Hypothalamus (tissue), 51 donors: ENCODE measurements around the gene BEND5.

ENCODE experiments used
- DNase-seq, 51 donors: peaks; one replicate each; lab custom pipeline; 2025; lab: John Stamatoyannopoulos, UW

BEND5 gene

DNA sequence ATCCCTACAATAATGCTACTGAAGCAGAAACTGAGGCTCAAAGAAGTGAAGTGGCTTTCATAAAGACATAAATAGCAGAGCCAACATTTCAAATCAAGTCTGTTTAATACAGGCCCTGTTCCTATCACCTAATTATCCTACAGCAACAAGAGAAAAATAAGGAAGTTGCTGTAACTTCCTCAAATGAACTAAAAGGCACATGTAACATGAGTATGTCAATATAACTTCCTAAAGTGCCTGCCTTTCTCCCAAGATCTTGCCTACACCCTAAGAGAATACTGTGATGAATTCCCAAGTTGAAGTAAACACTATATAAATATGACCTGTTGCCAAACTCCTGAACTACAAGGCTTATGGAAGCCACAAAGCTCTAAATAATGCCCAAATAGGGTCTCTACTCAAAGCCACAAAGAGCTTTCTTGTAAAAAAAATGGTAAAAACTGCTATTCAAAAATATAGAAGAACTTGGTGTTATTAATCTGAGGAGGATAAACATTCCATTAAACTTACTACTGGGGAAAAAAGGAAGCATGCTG, 8.6 kb downstream of the BEND5 start:
- no peak for DNase-seq

DNA sequence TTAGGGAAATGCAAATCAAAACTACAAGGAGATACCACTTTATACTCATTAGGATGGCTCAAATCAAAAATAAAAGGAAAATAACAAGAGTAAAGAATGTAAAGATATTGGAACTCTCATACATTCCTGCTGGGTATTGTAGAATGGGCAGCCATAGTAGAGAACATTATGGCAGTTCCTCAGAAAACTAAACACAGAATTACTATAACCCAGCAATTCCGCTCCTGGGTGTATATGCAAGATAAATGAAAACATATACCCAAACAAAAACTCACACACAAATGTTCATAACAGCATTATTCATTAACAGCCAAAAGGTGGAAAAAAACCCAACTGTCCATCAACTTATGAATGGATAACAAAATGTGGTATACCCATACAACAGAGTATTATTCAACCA, 11.4 kb downstream of the BEND5 start:
- DNase-seq = no peak

DNA sequence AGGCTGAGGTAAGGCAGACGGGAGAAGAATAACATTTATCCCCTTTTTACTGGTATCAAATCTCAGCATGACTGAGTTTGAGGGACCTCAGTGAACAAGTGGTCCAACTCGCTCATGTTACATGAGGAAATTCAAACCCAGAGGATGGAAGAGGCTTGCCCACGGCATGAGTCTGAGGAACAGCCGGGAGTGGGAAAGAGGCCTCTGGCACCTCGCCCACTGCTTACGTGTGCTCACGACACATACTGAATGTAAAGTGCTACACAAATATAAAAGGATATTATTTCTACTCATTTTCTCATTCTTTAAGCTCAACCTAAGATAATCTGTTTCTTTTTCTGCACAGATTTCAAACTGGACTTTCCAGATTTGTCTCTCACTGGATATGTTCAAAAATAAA, 14.7 kb downstream of the BEND5 start:
- DNase-seq = peak in 6 of 51 donors; percentile 4 to 36 (median 13)

DNA sequence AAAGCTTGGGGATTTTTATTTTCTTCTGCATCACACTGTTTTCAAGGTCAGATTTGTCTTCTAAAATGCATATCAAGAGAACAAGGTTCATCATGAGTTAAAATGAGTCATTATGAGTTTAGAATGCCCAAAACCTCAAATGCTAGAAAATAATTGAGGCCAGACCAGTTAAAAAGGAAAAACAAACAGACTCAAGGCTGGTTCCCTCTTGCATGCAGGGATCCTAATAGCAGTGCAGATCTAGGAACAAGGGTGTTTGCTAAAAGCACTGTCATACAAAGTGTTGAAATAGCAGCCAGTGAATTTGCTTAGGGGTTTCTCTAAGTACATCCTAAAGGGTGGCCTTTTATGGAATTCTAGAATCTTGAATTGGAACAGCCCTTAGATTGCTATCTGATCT, 15.3 kb downstream of the BEND5 start:
- no peak for DNase-seq

DNA sequence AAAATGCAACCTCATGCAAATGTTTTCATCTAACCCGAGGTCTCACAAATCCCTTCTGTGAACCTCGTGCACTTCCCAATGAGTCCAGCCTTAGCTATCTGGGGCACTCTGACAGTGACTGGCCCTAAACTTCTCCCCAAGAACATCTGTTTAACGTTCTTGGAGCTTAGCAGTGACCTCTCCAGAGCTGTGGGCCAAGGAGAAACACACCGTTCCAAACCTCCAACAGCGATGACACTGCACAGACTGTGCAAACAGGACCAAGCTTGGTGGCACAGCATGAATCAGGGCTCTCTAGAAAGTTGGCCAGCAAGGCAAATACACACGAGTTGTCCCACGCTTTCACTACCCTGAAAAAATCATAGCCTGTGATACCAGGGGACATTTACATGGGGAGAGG, 15.8 kb downstream of the BEND5 start:
- no peak for DNase-seq

DNA sequence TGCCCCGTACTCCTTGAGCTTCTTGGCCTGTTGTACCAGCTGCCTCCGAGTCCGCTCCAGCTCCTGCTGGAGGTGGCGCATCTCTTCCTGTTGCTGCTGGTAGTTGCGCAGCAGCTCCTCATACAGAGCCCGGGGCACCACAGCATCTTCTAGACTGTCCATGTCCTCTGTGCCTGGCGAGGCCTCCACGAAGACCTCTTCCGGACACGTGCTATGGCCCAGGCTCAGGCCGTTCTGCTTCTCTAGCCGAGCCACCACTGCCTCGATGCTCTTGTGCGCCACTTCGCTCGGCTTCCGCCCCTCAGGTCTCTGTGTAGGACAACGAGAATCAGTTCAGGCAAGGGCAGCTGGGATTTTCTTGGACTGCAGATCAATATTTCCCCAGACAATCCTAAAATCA, 17.7 kb downstream of the BEND5 start:
- DNase-seq = no peak

DNA sequence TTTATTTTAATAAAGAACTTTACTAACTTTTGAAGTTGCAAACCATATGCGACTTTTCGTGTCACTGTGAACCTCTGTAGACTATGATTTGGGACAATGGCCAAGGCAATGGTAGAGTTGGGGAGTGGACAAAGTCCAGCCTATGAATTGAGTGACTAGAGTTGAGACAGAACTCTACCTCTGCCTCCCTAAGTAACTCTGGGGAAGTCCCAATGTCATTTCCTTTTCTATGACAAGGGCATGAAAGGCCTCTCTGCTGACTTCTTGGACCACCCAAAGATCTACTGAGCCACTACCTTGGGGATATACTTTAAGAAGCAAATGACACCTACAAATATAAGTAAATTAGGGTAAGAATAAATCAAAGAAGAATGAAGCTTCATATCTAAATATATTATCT, 19.3 kb downstream of the BEND5 start:
- DNase-seq = no peak

DNA sequence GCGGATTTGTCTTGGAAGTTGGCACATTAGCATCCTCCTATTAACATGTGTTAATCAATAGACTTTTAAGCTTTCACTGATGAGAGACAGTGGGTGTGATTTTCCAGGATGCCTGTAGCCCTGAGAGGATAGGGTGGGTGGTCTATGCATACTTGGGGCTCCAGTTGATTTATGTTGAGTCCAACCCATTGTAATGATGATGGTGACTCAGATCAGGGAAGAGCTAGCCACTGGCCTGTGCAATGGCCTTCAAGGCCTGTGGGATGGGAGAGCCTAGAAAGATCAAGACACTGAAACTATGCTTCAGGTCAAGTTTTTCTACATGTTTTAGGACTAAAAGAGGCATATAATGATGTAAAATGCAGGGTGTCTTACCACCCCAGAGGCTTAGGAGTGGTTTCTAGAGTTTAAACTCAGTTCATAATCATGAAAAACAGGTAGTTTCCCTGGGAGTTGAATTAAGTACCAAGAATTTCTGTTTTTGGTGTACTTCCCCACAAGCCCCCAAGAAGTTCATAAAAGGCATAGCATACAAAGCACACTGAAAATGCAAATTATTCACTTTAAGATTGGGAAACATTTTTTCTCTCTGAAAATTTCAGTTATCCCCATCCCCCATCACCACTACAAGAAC, 19.9 kb downstream of the BEND5 start:
- no peak for DNase-seq

DNA sequence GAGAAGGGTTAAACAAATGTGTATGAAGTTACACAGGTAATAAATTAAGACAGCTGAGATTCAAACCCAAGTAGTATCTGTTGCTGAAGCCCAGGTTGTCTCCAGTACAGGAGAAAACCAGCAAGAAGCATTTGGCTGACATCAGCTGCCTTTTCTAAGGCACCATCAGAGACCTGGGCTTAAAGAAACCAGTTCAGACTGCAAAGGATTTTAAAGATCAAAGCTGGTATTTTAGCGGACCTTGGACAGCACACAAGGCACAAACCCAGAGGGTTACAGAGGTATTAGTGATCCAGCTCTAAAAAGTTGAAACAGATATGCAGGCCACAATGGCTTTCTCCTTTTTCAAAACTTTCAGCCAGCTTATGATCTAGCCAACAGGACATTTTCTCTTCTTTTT, 23.4 kb downstream of the BEND5 start:
- no peak for DNase-seq

DNA sequence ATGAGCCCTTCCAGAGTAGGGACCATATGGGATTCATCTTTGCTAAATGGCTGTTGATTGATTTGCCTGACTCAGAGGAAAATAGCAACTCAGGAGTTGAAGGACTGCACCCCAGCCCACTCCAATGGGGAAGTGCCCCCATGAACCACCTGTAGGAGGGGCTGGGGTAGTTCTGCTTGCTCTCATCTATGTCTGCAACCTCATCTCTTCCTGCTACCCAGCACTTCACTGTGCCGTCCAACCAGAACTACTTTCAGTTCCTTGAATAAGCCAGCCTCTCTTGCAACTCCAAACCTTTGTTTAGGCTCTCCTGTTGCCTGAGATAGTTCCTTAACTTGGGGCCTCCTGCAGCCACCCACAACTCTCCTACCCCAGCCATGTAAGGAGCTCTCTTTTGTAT, 26.6 kb downstream of the BEND5 start:
- DNase-seq = peak in 1 of 51 donors; percentile 14

DNA sequence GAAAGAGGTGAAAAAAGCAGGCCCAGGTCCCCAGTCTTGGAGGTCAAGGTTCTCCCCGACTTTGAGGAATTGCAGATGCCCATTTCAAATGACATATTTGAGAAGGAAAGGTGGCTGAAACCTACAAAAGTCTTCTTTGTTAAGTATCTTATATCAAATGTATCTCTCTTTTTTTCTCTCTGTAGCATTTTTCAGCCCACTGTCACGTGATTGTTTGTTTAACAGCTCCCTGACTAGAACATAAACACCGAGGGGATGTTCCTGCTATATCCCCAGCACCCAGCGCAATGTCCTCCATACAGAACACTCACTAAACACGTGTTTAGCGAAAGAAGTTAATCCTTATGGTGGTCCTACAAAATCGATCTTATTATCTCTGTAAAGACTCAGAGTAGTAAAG, 27.6 kb downstream of the BEND5 start:
- no peak for DNase-seq

DNA sequence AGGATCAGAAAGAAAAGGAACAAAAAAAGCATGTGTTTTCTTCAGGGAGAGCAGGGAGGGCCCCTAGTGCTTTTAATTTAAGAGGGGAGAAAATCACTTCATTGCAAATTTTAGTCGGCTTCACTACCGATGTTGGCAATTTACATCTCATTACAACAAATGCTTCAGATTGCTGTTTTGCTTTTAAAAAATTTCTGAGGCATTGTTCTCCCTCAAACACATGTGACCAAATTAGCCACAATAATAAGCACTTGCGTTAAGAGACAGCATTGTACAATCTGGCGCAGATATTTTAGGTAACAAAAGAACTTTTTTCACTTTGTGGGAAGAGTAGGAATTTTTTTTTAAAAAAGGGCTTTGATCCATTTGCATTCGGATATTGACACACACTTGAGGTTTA, 29.8 kb downstream of the BEND5 start:
- peak in 1 of 51 donors; percentile 39 for DNase-seq

DNA sequence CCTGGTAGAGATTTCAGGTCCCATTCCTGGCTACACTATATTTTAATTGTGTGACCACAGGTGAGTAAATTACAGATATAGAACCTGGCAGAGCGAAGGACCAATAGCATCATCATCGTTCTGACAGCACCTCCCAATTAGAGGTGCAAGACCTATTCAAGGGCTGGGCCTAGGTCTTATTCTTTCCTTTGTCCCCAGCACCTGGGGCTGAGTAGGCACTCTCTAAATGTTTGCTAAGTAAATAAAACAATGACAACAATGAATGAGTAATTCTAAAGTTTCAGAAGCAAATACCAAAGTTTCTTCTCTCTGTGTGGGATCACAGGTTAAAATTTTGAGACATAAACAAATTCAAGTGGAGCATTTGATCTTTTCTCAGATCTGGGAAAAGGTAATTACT, 32.7 kb downstream of the BEND5 start:
- no peak for DNase-seq

DNA sequence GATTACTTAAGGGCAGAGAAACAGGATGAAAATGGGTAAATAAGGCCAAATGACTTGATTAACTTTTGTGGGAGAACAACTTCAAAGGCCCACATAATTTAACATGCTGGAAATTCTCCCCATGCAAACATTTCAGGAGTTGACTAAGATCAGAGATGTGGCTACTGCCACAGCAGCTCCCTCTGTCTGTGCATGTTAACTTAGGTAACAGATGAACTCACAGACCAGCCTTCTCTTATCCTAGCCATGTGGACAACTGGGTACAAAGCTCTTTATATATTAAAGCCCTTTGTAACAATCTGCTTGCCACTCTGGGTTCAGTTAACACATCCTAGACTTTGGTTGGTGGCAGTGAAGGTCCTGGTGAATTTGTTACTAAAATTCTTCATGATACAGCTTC, 33.2 kb downstream of the BEND5 start:
- no peak for DNase-seq

DNA sequence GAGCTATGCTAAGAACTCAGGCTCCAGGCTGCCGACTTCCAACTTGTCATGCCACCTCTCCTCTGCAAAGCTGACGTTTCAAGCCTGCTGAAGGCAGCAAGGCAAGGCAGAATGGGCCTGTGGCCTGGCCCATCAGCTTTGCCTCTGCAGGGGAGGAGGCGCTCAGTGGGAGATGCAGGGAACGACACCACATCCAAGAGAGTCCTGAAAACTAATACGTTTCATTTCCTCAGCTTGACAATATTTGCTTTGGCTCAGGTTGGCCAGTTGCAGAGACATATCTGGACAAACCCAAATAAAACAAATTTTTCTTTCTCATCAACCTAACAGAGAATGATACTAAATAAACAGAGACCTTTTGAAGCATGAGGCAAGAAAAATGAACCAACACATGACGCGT, 35.3 kb downstream of the BEND5 start:
- DNase-seq = no peak

DNA sequence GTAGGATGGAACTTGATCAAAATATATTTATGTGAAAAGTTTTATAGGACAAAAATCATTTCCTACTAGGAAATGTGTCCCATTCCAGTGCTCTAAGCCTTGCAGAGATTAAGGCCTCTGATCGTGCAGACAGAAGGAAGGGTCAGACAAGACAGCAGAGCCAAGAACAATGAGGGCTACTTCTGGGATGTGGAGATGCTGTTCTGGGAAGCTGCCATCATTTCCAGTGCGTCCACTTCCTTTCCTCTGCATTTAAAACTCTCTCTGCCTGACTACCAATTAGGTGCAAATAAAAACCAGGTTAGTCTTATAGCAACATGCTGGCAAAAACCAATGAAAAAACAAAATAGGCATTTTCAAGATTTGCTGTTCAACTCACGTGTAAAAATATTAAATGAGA, 36.1 kb downstream of the BEND5 start:
- no peak for DNase-seq

DNA sequence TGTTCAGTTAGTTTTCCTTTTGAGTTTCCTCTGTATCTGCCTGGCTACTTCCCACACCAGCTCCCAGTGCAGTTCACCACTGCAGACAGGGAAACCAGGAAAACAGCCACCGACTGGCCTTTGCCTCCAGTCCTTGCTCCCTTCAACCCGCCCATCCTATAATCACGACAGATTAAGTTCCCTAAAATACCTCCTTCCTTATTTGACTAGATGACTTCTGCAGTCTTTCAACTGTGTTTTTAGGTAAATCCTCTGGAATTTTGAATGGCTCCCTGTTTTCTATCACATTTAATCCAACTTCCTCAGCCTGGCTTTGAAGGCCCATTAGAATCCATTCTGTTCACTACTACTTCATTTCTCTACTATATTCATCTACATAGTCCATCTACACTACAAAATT, 37.6 kb downstream of the BEND5 start:
- DNase-seq = no peak

DNA sequence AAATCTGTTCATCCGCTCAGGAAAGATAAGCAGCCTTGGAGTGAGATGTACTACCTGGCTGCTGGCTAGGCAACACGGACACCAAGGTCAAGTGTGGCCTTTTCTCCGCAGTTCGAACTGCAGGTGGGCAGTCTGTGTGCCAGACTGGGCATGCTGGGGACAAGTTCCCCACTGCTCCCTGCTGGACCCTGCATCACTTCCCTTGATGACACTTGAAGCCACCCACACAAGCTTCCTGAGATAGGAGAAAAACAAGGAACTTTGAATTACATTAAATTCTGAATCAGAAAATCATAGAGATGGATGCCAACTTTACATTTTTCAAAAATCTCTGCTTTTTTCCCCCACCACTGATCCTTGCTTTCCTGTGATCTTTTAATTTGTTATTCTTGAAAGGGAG, 38.3 kb downstream of the BEND5 start:
- DNase-seq = no peak

DNA sequence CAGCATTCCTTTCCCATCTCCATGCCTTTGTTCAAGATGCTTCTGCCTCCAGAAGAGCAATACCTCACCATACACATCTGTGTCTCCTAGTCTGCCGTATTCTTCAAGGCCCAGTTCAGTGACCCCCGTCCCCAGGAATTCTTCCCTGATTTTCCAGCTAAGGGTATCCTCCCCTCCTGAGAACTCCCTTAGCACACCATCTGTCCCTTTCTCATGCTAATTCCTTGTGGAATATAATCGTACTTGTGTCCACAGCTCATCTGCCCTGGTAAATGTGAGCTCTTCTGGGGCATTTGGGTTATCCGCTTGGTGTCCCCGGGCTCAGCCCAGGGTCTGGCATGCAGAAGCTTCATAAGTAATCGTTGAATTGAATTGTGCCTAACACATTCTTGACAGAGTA, 40.9 kb downstream of the BEND5 start:
- DNase-seq = no peak

DNA sequence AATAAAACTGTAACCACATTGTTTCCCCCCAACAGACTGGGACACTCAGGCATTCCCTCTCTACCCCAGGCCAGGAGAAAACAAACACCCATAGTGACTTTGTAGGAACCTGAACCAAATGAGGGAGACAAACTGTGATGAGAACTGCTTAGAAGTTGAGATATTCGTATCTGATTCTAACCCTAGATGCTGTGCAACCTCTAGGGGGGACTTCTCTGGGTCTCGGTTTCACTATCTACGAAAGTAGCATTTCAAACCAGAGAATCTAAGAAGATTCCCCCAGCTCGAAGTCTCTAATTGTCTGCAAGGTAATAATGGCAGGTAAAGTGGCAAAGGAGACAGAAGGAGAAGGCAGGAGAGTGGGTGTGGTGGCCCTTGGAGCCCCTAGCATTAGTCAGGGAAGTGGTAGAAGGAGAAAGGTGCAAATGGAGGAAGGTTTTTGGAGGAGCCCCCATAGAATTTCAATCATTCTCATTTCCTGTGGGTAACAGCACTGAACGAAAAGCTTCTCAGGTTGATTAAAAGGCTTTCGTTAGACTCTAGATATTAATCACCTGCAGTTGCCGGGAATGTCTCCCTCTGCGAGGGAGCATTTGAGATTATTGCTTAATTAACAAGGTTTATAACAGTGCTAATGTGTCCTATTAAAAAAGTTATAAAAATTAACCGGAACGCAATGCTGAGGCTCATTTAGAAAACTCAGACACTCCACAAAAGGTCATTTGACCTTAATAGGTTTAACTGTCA, 46.4 kb downstream of the BEND5 start:
- no peak for DNase-seq

DNA sequence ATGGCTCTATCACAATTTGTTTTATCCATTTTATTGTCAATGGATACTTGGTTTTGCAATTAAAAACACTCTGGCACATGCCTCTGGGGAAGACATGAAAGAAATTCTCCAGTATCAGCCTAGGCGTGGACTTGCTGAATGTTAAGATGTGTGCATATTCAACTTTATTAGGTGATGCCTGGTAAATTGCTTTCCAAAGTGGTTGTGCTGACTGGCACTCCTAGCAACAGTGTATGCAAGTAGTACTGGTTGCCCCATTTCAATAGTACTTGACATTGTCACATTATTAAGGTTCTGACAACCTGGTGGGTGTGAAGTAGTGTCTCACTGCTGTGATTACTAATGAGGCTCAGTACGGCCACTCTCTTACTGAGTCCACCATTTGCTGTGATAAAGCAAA, 48.1 kb downstream of the BEND5 start:
- DNase-seq = no peak

DNA sequence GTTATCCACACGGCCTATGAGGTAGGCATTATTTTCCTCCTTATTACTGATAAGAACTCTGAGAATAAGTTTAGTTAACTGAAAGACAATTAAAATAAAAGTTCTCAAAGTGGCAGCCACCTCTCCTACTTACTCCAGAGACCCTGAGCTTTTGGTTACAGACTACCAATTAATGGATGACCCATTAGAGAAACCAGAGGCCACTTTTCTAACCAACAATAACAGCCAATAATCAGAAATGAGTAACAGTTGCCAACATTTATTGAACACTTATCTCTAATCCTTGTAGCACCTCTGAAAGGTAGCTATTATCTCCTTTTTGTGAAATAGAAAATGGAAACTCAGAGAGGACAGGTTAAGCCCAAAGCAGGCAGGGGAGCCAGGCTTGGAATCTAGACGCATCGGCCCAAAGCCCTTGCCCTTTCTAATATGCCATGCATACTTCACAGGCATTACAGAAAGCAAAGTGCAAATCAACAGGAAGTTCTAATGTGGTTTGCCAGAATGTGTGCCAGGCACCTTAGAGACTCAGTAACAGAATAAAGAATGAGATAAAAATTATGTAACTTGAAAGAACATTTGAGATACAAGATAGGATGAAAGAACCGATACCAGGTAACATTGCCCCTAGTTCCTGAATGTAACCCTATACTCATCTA, 50.0 kb downstream of the BEND5 start:
- no peak for DNase-seq
